ENCODE data around the gene NOL4L.

The NOL4L gene

GRCh38 chr20:32454164-32455145, 130.7 kb downstream of the NOL4L start:
- no peak for DNase-seq

- no peak for DNase-seq
Measured at GRCh38 chr20:32453467-32454163, 131.5 kb downstream of the NOL4L start.

GRCh38 chr20:32452776-32453466, 132.2 kb downstream of the NOL4L start:
- DNase-seq, result no peak

- no peak for DNase-seq
Measured at GRCh38 chr20:32451682-32452461, 133.3 kb downstream of the NOL4L start.

GRCh38 chr20:32451340-32451681, 133.8 kb downstream of the NOL4L start:
- DNase-seq, result no peak

- DNase-seq, result no peak
Measured at GRCh38 chr20:32450484-32451061, 134.6 kb downstream of the NOL4L start.

- DNase-seq, result no peak
Measured at GRCh38 chr20:32449890-32450401, 135.2 kb downstream of the NOL4L start.

GRCh38 chr20:32449057-32449889, 135.9 kb downstream of the NOL4L start:
- DNase-seq, result no peak

GRCh38 chr20:32448306-32449056, 136.7 kb downstream of the NOL4L start:
- no peak for DNase-seq

GRCh38 chr20:32447136-32448027, 137.8 kb downstream of the NOL4L start:
- no peak for DNase-seq

- no peak for DNase-seq
Measured at GRCh38 chr20:32446301-32447100, 138.6 kb downstream of the NOL4L start.

- DNase-seq, result no peak
Measured at GRCh38 chr20:32445539-32446273, 139.4 kb downstream of the NOL4L start.

- DNase-seq, result no peak
Measured at GRCh38 chr20:32444474-32445220, 140.5 kb downstream of the NOL4L start.

GRCh38 chr20:32443386-32443974, 141.7 kb downstream of the NOL4L start:
- no peak for DNase-seq

- DNase-seq, result no peak
Measured at GRCh38 chr20:32442630-32443373, 142.3 kb downstream of the NOL4L start.

- no peak for DNase-seq
Measured at GRCh38 chr20:32441638-32442037, 143.5 kb downstream of the NOL4L start.

Data from NCI-H1694 treated with DMSO at 0.1 percent for 48 hours (cell line).